HG02642 (cell line): ENCODE measurements around the gene MYH11.
"Not testable (repeated sequence)": the region's sequence is repeated elsewhere in the genome, so short reads cannot be mapped to it uniquely, and the experiment has no call there.

Experiments
- ATAC-seq: cut with Tn5 transposase; IDR thresholded peaks from one replicate; pipeline ENCODE4 v1.9.1; 2021; ENCODE audit warnings: mild to moderate bottlenecking; ENCODE audit not compliant: unreplicated experiment, poor library complexity

Gene MYH11

GRCh38 chr16:15846510-15846909 is 10.3 kb downstream of the MYH11 start:
- ATAC-seq, result no peak

- no peak for ATAC-seq
Measured at GRCh38 chr16:15843635-15844279, 13.1 kb downstream of the MYH11 start.

GRCh38 chr16:15839204-15839603 is 17.6 kb downstream of the MYH11 start:
- not testable (repeated sequence) for ATAC-seq

- ATAC-seq, result no peak
Measured at GRCh38 chr16:15837761-15838160, 19.1 kb downstream of the MYH11 start.

DNA sequence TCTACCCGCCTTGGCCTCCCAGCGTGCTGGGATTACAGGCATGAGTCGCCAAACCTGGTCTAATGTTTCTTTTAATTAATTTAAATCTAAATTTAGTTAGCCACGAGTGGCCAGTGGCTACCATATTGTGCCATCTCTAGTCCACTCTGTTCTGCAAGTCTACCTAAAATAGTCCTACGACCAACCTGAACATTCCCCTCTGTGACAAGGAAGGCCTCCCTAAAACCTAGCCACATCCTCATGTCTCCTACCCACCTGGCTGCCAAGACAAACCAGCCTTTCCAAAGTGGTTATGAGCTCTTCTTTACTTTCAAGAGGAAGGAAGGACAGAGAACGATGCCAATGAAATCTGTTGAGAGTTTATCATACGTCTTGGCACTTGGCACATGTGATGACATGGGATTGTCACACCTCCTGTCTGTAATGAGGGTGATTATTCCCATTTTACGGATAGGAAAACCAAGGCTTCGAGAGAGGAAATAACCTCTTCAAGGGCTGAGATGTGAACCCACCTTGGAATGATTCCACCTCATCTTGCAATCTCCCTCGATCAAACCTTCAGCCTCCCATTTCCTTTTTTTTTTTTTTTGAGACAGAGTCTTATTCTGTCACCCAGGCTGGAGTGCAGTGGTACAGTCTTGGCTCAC is 19.7 kb downstream of the MYH11 start:
- no peak for ATAC-seq

- no peak for ATAC-seq
Measured at GRCh38 chr16:15836074-15836473, 20.8 kb downstream of the MYH11 start.

DNA sequence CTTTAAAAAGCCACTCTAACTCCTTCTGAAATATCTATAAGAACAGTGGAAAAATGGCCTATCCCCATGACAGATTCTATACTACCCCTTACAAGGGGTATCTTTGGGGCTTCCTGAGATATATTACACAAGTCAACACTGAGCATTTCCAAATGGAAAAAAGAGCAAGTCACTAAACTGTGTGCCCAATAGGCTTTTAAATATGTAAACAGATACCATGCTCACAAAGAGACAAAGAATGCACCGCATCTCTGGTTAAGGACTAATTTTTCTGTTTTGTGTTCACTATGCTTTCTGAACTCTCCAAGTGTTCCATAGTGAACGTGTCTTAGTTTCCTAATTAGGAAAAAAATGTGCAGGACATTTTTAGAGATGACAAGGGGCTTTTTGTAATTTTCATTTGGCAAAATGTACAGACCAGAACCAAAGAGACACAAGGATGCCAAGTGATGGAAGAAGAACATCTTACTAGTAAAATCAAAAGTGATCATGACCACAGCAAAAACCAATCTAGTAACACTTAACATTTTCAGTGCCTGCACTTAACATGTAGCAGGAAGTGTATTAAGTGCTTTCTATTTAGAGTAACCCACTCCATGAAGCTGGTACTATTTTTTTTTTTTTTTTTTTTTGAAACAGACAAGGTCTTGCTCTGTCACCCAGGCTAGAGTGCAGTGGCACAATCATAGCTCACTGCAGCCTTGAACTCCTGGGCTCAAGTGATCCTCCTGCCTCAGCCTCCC is 21.5 kb downstream of the MYH11 start:
- no peak for ATAC-seq

GRCh38 chr16:15834502-15834901 is 22.3 kb downstream of the MYH11 start:
- ATAC-seq, result no peak

DNA sequence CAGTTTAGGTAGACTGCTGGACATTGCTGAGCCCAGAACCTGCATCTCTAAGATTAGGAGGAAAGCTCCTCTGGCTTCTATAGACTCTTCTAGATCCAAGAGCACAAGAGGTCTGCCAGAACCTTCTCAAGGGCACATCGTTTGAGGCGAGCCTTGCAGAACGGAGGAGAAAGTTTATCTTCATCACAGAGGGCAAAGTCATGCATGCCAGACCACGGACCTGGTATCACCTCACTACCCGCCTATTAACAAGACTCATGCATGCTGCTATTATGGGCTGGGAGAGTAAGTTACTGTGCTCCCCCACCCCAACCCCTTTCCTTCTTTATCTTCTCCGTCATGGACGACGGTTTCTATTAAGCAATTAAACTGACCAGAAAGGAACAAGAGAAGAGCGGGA is 23.3 kb downstream of the MYH11 start:
- no peak for ATAC-seq

DNA sequence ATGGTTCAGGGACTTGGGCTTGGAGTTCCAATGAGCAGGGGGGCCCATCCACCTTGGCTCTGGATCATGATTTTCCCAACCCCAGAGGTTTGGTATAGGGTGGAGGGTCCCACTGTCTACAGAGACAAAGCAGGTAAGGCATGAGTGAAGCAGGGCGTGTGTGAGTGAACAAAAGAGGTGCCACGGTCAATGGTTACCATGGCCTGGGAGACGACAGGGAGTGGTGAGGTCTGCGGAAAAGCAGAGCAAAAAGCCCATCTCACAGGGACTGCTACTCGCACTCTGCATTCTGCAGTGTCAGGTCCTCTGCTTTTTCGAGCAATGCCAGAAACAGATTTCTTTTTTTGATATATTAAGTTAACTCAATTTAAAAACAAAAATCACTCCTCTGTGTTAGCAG is 24.6 kb downstream of the MYH11 start:
- ATAC-seq, result no peak

- no peak for ATAC-seq
Measured at GRCh38 chr16:15830832-15831451, 25.9 kb downstream of the MYH11 start.

- ATAC-seq, result no peak
Measured at GRCh38 chr16:15829460-15829859, 27.4 kb downstream of the MYH11 start.

DNA sequence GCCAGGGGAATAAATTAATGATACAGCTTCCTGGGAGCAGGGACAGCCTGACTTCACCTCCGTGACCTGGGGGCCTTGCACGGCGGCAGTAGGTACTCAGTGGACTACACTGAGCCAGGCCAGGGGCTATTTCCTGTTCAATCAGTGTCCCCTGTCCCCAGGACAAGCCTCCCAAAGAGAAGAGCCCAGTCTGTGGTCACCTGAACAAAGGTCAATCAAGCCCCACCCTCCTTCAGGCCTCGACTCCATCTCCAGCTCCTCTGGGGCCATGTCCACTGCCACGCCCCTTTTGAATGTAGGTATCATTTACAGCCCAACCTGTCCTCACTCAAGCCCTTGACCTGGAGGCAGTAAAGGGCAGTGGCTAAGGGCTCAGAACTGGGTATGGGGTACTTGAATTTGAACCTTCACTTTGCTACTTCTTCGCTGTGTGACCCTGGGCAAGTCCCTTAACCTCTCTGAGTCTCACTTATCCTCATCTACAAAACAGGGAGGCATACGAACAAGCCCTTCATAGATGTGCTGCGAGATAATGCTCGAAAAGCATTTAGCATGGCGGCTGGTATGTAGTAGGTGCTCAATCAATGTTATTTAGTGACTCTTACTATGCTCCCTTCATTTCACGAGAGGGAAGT is 29.0 kb downstream of the MYH11 start:
- no peak for ATAC-seq

GRCh38 chr16:15827299-15827698 is 29.5 kb downstream of the MYH11 start:
- no peak for ATAC-seq

GRCh38 chr16:15825750-15826305 is 31.0 kb downstream of the MYH11 start:
- ATAC-seq, result no peak

- no peak for ATAC-seq
Measured at GRCh38 chr16:15822957-15823356, 33.9 kb downstream of the MYH11 start.

DNA sequence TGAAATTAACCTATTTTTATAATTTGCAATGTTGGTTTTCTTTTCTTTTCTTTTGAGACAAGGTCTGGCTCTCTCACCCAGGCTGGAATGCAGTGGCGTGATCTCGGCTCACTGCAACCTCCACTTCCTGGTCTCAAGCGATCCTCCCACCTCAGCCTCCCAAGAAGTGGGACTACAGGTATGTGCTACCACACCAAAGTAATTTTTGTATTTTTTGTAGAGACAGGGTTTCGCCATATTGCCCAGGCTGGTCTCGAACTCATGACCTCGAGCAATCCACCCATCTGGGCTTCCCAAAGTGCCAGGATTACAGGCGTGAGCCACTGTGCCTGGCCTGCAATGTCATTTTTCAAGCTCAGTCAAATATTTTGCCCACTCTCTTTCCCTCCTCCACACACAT is 36.0 kb downstream of the MYH11 start:
- ATAC-seq, result no peak

DNA sequence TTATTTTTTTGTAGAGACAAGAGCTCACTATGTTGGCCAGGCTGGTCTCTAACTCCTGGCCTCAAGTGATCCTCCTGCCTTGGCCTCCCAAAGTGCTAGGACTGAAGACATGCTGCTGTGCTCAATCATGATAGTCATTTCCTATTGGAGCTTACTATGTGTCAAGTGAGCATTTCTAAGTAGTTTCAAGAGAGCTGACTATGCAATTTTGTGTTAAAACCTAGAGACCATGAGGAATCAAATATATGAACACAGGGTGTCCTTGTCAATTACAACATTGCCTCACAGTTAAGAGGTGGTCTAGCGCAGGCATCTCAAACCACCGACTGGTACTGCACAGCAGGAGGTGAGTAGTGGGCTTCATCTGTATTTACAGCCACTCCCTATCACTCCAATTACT is 37.8 kb downstream of the MYH11 start:
- no peak for ATAC-seq

DNA sequence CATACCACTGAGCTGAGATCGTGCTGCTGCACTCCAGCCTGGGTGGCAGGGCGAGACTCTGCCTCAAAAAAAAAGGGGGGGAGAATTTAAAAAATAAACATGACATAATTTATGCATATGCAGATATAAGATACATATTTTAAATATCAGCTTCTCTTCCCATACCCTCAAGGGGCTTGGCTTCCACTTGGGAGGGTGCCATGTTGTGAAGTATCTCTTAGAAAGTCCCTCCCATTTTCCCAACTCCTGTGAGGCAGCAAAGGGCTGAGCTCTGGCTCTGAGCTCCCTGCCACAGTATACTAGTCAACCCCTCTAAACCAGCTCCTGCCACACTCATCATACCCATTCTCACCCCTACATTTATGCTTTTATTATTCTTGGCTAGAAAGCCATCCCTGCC is 39.4 kb downstream of the MYH11 start:
- no peak for ATAC-seq

GRCh38 chr16:15816228-15816627 is 40.6 kb downstream of the MYH11 start:
- ATAC-seq, result no peak
